KMS-11 (cell line): ENCODE measurements around the gene CHRNB2.

ENCODE experiments used
- H2AFZ ChIP-seq: fragments of 200-600 bp; sonication (generic); 2 replicates; pipeline ENCODE4 v1.6.1; 2016; ENCODE audit warnings: antibody characterized with exemption, mixed run types, low read depth
- H3K27ac ChIP-seq: fragments of 200-600 bp; sonication (generic); 2 replicates; pipeline ENCODE4 v1.6.1; 2016; ENCODE audit warnings: mild to moderate bottlenecking, mixed run types
- H3K27me3 ChIP-seq: fragments of 200-600 bp; sonication (generic); 2 replicates; pipeline ENCODE4 v1.6.1; 2017; ENCODE audit warnings: mild to moderate bottlenecking, low read depth, mixed run types, moderate library complexity; ENCODE audit not compliant: insufficient read depth
- H3K36me3 ChIP-seq: fragments of 200-600 bp; sonication (generic); 2 replicates; pipeline ENCODE4 v1.6.1; 2017; ENCODE audit warnings: mild to moderate bottlenecking, mixed run types; ENCODE audit not compliant: insufficient read depth
- H3K4me1 ChIP-seq: fragments of 200-600 bp; sonication (generic); 2 replicates; pipeline ENCODE4 v1.6.1; 2016; ENCODE audit warnings: mild to moderate bottlenecking, low read depth, mixed run types; ENCODE audit not compliant: poor library complexity, severe bottlenecking
- H3K4me2 ChIP-seq: fragments of 200-600 bp; sonication (generic); 2 replicates; pipeline ENCODE4 v1.7.0; 2016; ENCODE audit warnings: mild to moderate bottlenecking, mixed run types
- H3K4me3 ChIP-seq: fragments of 200-600 bp; sonication (generic); IDR thresholded peaks from 2 replicates; pipeline ENCODE4 v1.6.1; 2017; ENCODE audit warnings: low read depth, low read length, mixed read lengths; ENCODE audit not compliant: insufficient read depth
- H3K79me2 ChIP-seq: fragments of 200-600 bp; sonication (generic); 2 replicates; pipeline ENCODE4 v1.6.1; 2016; ENCODE audit warnings: low read depth, mixed run types; ENCODE audit not compliant: insufficient read depth
- H3K9ac ChIP-seq: fragments of 200-600 bp; sonication (generic); 2 replicates; pipeline ENCODE4 v1.6.1; 2016; ENCODE audit warnings: mild to moderate bottlenecking, mixed run types
- H4K20me1 ChIP-seq: fragments of 200-600 bp; sonication (generic); 2 replicates; pipeline ENCODE4 v1.6.1; 2016; ENCODE audit warnings: mild to moderate bottlenecking, mixed run types; ENCODE audit not compliant: insufficient read depth
- TF ChIP-seq, protein P1 (sequence below): fragments of 200-600 bp; sonication (generic); conservative IDR thresholded peaks from 2 replicates; pipeline ENCODE4 v1.6.1; 2017; ENCODE audit warnings: low read depth, mild to moderate bottlenecking, antibody characterized with exemption, low read length, moderate library complexity, mixed read lengths

CHRNB2 gene

DNA sequence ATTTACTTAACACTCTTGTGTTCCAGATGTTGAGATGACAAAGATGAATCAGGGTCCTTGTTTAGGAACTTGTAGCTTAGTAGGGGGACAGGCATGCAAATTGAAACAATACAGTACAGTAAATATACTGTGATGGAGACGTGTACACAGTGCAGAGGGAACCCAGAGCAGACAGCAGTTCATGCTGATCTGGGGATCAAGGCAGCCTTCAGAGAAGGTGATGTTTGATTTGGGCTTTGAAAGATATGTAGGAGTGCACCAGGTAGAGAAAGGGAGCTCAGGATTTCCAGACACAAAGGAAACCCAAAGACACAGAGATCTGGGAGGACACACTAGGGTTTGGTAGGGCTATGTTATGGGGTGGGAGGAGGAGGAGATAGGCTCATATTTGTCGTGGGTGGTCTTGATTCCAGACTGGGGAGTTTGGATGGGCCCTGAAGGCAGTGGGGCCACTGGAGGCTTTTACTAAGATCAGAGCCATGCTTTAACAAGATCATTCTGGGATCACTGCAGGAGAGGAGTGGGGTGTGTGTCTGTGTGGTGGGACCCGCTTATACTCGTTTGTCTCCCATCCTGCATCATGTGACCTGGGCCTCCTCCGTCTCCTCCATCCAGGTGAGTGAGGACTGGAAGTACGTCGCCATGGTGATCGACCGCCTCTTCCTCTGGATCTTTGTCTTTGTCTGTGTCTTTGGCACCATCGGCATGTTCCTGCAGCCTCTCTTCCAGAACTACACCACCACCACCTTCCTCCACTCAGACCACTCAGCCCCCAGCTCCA, 7.8 kb downstream of the CHRNB2 start:
- Histone ChIP-seq H4K20me1 (no peaks in the 10 kb centered on the region), H3K4me3 (no peak overlapping the region), H3K9ac (no peak overlapping the region), H3K27ac (peak overlapping the region; percentile 4; the same call in 1 of the 2 replicates), H3K27me3 (peaks cover 21% of the 10 kb centered on the region), H3K36me3 (no peaks in the 10 kb centered on the region; the same call in 1 of the 2 replicates), H3K4me2 (no peak overlapping the region; the same call in 1 of the 2 replicates), H2AFZ (no peak overlapping the region), H3K79me2 (no peaks in the 10 kb centered on the region), H3K4me1 (peaks cover 21% of the 10 kb centered on the region)
- TF ChIP-seq, protein P1, sequence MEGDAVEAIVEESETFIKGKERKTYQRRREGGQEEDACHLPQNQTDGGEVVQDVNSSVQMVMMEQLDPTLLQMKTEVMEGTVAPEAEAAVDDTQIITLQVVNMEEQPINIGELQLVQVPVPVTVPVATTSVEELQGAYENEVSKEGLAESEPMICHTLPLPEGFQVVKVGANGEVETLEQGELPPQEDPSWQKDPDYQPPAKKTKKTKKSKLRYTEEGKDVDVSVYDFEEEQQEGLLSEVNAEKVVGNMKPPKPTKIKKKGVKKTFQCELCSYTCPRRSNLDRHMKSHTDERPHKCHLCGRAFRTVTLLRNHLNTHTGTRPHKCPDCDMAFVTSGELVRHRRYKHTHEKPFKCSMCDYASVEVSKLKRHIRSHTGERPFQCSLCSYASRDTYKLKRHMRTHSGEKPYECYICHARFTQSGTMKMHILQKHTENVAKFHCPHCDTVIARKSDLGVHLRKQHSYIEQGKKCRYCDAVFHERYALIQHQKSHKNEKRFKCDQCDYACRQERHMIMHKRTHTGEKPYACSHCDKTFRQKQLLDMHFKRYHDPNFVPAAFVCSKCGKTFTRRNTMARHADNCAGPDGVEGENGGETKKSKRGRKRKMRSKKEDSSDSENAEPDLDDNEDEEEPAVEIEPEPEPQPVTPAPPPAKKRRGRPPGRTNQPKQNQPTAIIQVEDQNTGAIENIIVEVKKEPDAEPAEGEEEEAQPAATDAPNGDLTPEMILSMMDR: no peak

DNA sequence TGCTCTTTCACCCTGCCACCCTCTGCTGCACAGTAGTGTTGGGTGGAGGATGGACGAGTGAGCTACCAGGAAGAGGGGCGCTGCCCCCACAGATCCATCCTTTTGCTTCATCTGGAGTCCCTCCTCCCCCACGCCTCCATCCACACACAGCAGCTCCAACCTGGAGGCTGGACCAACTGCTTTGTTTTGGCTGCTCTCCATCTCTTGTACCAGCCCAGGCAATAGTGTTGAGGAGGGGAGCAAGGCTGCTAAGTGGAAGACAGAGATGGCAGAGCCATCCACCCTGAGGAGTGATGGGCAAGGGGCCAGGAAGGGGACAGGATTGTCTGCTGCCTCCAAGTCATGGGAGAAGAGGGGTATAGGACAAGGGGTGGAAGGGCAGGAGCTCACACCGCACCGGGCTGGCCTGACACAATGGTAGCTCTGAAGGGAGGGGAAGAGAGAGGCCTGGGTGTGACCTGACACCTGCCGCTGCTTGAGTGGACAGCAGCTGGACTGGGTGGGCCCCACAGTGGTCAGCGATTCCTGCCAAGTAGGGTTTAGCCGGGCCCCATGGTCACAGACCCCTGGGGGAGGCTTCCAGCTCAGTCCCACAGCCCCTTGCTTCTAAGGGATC, 8.5 kb downstream of the CHRNB2 start:
- Histone ChIP-seq H3K79me2 (no peaks in the 10 kb centered on the region), H3K36me3 (peaks cover 5% of the 10 kb centered on the region; the same call in 1 of the 2 replicates), H4K20me1 (no peaks in the 10 kb centered on the region), H3K4me3 (no peak overlapping the region), H2AFZ (no peak overlapping the region), H3K9ac (no peak overlapping the region), H3K27me3 (peaks cover 14% of the 10 kb centered on the region; the same call in 1 of the 2 replicates), H3K4me2 (no peak overlapping the region), H3K4me1 (peaks cover 21% of the 10 kb centered on the region), H3K27ac (no peak overlapping the region)
- TF ChIP-seq, protein P1: no peak

DNA sequence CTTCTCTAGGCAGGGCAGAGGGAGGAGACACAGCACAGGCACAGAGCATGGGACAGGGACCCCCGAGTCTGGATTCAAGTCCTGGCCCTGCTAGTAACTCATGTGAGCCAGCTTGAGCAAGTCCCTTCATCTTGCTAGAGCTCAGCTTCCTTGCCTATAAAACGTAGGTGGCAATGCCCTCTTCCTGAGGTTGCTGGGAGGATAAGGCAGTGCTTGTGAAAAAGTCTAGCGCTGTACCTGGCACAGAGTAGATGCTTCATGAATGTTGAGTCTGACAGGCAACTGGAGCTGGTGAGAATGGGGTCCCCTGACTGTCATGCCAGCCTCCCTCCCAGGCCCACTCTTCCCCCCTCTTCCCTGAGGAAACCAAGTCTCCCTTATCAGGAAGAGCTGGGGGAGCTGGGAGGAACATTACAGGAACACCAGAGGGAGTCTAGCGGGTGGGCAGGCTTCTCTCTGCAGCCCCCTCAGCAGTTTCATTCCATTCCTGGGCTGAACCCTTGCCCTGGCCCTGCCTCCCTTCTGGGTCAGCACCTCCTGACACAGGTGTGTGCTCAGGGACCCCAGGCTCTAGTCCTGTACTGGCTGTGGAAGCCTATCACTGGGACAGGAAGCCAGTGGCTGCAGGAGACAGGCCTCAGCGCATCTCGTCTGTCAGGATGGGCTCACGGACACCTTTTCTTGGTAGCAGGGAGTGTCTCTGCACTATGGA, 9.9 kb downstream of the CHRNB2 start:
- Histone ChIP-seq H2AFZ (no peak overlapping the region), H4K20me1 (no peaks in the 10 kb centered on the region), H3K4me2 (no peak overlapping the region)

DNA sequence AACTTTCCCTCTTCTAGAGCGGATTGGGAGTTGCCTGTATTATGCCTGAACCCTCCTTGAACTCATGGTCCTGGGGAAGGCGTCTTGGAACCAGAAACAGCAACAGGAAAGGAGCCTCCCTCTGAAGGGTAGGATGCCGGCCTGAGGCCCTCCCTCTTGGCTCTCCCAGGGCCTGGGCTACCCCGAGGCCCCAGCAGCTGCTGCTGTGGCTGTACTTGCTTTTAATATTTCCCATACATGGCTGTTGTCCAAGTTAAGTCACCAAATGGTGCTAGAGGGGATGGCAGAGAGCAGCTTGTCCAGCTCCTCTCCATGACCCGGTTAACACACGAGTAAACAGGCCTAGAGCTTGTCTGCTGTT, 10.5 kb downstream of the CHRNB2 start:
- no peak overlapping the region for H2AFZ ChIP-seq
- H3K36me3 ChIP-seq: peaks cover 18% of the 10 kb centered on the region; the same call in 1 of the 2 replicates
- H3K79me2 ChIP-seq: no peaks in the 10 kb centered on the region
- H4K20me1 ChIP-seq: no peaks in the 10 kb centered on the region
- H3K4me3 ChIP-seq: no peak overlapping the region
- no peak overlapping the region for H3K4me2 ChIP-seq
- H3K27ac ChIP-seq: no peak overlapping the region
- peaks cover 7% of the 10 kb centered on the region; the same call in 1 of the 2 replicates for H3K27me3 ChIP-seq
- TF ChIP-seq, protein P1: no peak
- peaks cover 25% of the 10 kb centered on the region for H3K4me1 ChIP-seq
- H3K9ac ChIP-seq: no peak overlapping the region

More for the DNA sequence above, 9.9 kb downstream of the CHRNB2 start:
- Histone ChIP-seq H3K9ac (no peak overlapping the region), H3K27ac (no peak overlapping the region), H3K79me2 (no peaks in the 10 kb centered on the region), H3K4me1 (peaks cover 21% of the 10 kb centered on the region), H3K4me3 (no peak overlapping the region), H3K36me3 (peaks cover 13% of the 10 kb centered on the region; the same call in 1 of the 2 replicates), H3K27me3 (peaks cover 13% of the 10 kb centered on the region; the same call in 1 of the 2 replicates)
- TF ChIP-seq, protein P1: no peak
